GM20431 (cell line): Measurements from ENCODE around the gene LTA4H.

ENCODE experiments used
- in situ Hi-C: fragments of 300-500 bp; cut with MseI, MboI; formaldehyde crosslinking; loops from one replicate; pipeline ENCODE4 v1.15.0; 2020; ENCODE audit warnings: low sequenced_read_pairs; ENCODE audit not compliant: unreplicated experiment

The LTA4H gene

GRCh38 chr12:96035283-96036236, at the start of gene LTA4H:
LTA4H (minus strand) TSS chr12:96035587; CDS start chr12:96035519, 68 bp downstream.
- in situ Hi-C loops = no loop called here

GRCh38 chr12:96084624-96085023, 49.2 kb upstream of the LTA4H start:
- in situ Hi-C loops = no loop called here

GRCh38 chr12:96083020-96083719, 47.8 kb upstream of the LTA4H start:
- in situ Hi-C loops = no loop called here

GRCh38 chr12:96081596-96081995, 46.2 kb upstream of the LTA4H start:
- in situ Hi-C loops = no loop called here

GRCh38 chr12:96078231-96079135, 43.1 kb upstream of the LTA4H start:
- in situ Hi-C loops = no loop called here

GRCh38 chr12:96077081-96077480, 41.7 kb upstream of the LTA4H start:
- in situ Hi-C loops = no loop called here

- in situ Hi-C loops = no loop called here
These were observed 40.2 kb upstream of the LTA4H start for GRCh38 chr12:96075560-96075959.

- in situ Hi-C loops = no loop called here
These were observed 38.3 kb upstream of the LTA4H start for GRCh38 chr12:96073346-96074330.

- in situ Hi-C loops = no loop called here
These were observed 35.4 kb upstream of the LTA4H start for GRCh38 chr12:96070670-96071279.

GRCh38 chr12:96069511-96070231, 34.3 kb upstream of the LTA4H start:
- in situ Hi-C loops = loop anchor here (5.0 to 10.0 kb wide), 2 partner anchors 138 to 445 kb away; no protein-coding TSS in a partner anchor

- in situ Hi-C loops = loop anchor here (5.0 to 10.0 kb wide), 2 partner anchors 139 to 446 kb away; no protein-coding TSS in a partner anchor
These were observed 33.2 kb upstream of the LTA4H start for GRCh38 chr12:96068636-96069035.

- in situ Hi-C loops = loop anchor here (5.0 to 10.0 kb wide), 2 partner anchors 139 to 447 kb away; no protein-coding TSS in a partner anchor
These were observed 32.7 kb upstream of the LTA4H start for GRCh38 chr12:96068111-96068510.

- in situ Hi-C loops = loop anchor here (5.0 to 10.0 kb wide), 2 partner anchors 142 to 449 kb away; no protein-coding TSS in a partner anchor
These were observed 30.4 kb upstream of the LTA4H start for GRCh38 chr12:96065776-96066175.

GRCh38 chr12:96064966-96065365, 29.6 kb upstream of the LTA4H start:
- in situ Hi-C loops = loop anchor here (5.0 to 10.0 kb wide), 2 partner anchors 142 to 450 kb away; no protein-coding TSS in a partner anchor

GRCh38 chr12:96064271-96064670, 28.9 kb upstream of the LTA4H start:
- in situ Hi-C loops = loop anchor here (10.0 kb wide), 1 partner anchor 451 kb away; no protein-coding TSS in a partner anchor

GRCh38 chr12:96063046-96063445, 27.7 kb upstream of the LTA4H start:
- in situ Hi-C loops = loop anchor here (10.0 kb wide), 1 partner anchor 452 kb away; no protein-coding TSS in a partner anchor

- in situ Hi-C loops = loop anchor here (10.0 kb wide), 1 partner anchor 453 kb away; no protein-coding TSS in a partner anchor
These were observed 26.6 kb upstream of the LTA4H start for GRCh38 chr12:96061864-96062453.
